ENCODE results near the gene TMEM169. TPM values are rescaled to one million over a fixed set of nuclear protein-coding genes. Genes with fewer than 3 reads are reported as not detected.

Gene TMEM169
- total RNA-seq, 2 experiments from 2014 or later = 0.27 to 0.53 TPM

GRCh38 chr2:216071111-216071851 is 10.4 kb upstream of the TMEM169 start:
- intact Hi-C loops (cut with DNase I, micrococcal nuclease) = loop anchor here in 1 of 2 experiments (5.0 kb wide), 1 partner anchor 36 kb away; the partner anchor contains the start of gene XRCC5
- Mint-ChIP-seq H3K27ac (no peak overlapping the region), H3K4me1 (ENCODE audit: low read depth) (peaks cover 54% of the 10 kb centered on the region), H3K9me3 (no peaks in the 10 kb centered on the region), H3K4me3 (no peak overlapping the region), H3K36me3 (ENCODE audit: low read depth) (peaks cover 47% of the 10 kb centered on the region), H3K27me3 (no peaks in the 10 kb centered on the region)
- no peak for ATAC-seq (ENCODE audit: poor library complexity)
- Histone ChIP-seq H3K4me3 (ENCODE audit: low read length) (no peak overlapping the region), H3K27ac (ENCODE audit: low read depth in 1 of 2, low read length in 2 of 2) (no peak overlapping the region), H3K9me3 (ENCODE audit: control insufficient read depth in 1 of 2, insufficient read depth in 1 of 2, low read length in 2 of 2) (no peaks in the 10 kb centered on the region), H3K4me1 (ENCODE audit: insufficient read depth, low read length) (peaks cover 7% of the 10 kb centered on the region), H3K27me3 (ENCODE audit: control insufficient read depth in 1 of 2, insufficient read depth in 2 of 2, low read length in 2 of 2) (no peaks in the 10 kb centered on the region), H3K36me3 (ENCODE audit: insufficient read depth, low read length) (peaks cover 25% of the 10 kb centered on the region)
- no peak for DNase-seq
- POLR2A ChIA-PET = interaction anchor here (0.5 to 2.0 kb wide), 3 partner anchors 12 to 24 kb away, joined by 3 to 8 read pairs (median 3); no protein-coding TSS in a partner anchor
- no peak for TF ChIP-seq CTCF (IDR thresholded peaks at IDR 0.05)
- CTCF ChIA-PET = interaction anchor here (1.3 kb wide), 1 partner anchor 13 kb away, joined by 4 read pairs; no protein-coding TSS in a partner anchor

GRCh38 chr2:216072473-216072872 is 9.2 kb upstream of the TMEM169 start:
- Histone ChIP-seq H3K27me3 (ENCODE audit: control insufficient read depth in 1 of 2, insufficient read depth in 2 of 2, low read length in 2 of 2) (no peaks in the 10 kb centered on the region), H3K27ac (ENCODE audit: low read depth in 1 of 2, low read length in 2 of 2) (no peak overlapping the region), H3K4me1 (ENCODE audit: insufficient read depth, low read length) (peaks cover 8% of the 10 kb centered on the region), H3K9me3 (ENCODE audit: control insufficient read depth in 1 of 2, insufficient read depth in 1 of 2, low read length in 2 of 2) (no peaks in the 10 kb centered on the region), H3K4me3 (ENCODE audit: low read length) (no peak overlapping the region), H3K36me3 (ENCODE audit: insufficient read depth, low read length) (peaks cover 25% of the 10 kb centered on the region)
- Mint-ChIP-seq H3K4me3 (no peak overlapping the region), H3K9me3 (no peaks in the 10 kb centered on the region), H3K4me1 (ENCODE audit: low read depth) (peaks cover 53% of the 10 kb centered on the region), H3K36me3 (ENCODE audit: low read depth) (peaks cover 40% of the 10 kb centered on the region), H3K27me3 (no peaks in the 10 kb centered on the region), H3K27ac (no peak overlapping the region)
- intact Hi-C loops (cut with DNase I, micrococcal nuclease) = loop anchor here in 1 of 2 experiments (5.0 kb wide), 1 partner anchor 35 kb away; the partner anchor contains the start of gene XRCC5
- no peak for DNase-seq
- no peak for ATAC-seq (ENCODE audit: poor library complexity)
- ChIA-PET CTCF (interaction anchor here (1.2 to 1.4 kb wide), 2 partner anchors 8 to 13 kb away, joined by 3 to 4 read pairs; no protein-coding TSS in a partner anchor), POLR2A (interaction anchor here (1.0 kb wide), 1 partner anchor 81 kb away, joined by 4 read pairs; no protein-coding TSS in a partner anchor)
- no peak for TF ChIP-seq CTCF (IDR thresholded peaks at IDR 0.05)

GRCh38 chr2:216073773-216074172 is 7.9 kb upstream of the TMEM169 start:
- H3K27ac Mint-ChIP-seq = peak overlapping the region; percentile 64
- no peaks in the 10 kb centered on the region for H3K27me3 Mint-ChIP-seq
- Histone ChIP-seq H3K4me1 (ENCODE audit: insufficient read depth, low read length) (peaks cover 5% of the 10 kb centered on the region), H3K9me3 (ENCODE audit: control insufficient read depth in 1 of 2, insufficient read depth in 1 of 2, low read length in 2 of 2) (no peaks in the 10 kb centered on the region), H3K27ac (ENCODE audit: low read depth in 1 of 2, low read length in 2 of 2) (no peak overlapping the region), H3K4me3 (ENCODE audit: low read length) (no peak overlapping the region), H3K36me3 (ENCODE audit: insufficient read depth, low read length) (peaks cover 25% of the 10 kb centered on the region), H3K27me3 (ENCODE audit: control insufficient read depth in 1 of 2, insufficient read depth in 2 of 2, low read length in 2 of 2) (no peaks in the 10 kb centered on the region)
- peaks cover 40% of the 10 kb centered on the region for H3K36me3 Mint-ChIP-seq (ENCODE audit: low read depth)
- ChIA-PET POLR2A (no interaction called here), CTCF (interaction anchor here (1.2 to 1.4 kb wide), 2 partner anchors 10 to 15 kb away, joined by 3 to 4 read pairs; no protein-coding TSS in a partner anchor)
- intact Hi-C loops (cut with DNase I, micrococcal nuclease) = loop anchor here in 1 of 2 experiments (5.0 kb wide), 1 partner anchor 34 kb away; the partner anchor contains the start of gene XRCC5
- peaks cover 47% of the 10 kb centered on the region for H3K4me1 Mint-ChIP-seq (ENCODE audit: low read depth)
- ATAC-seq (ENCODE audit: poor library complexity) = no peak
- DNase-seq = no peak
- H3K9me3 Mint-ChIP-seq = no peaks in the 10 kb centered on the region
- no peak for TF ChIP-seq CTCF (IDR thresholded peaks at IDR 0.05)
- H3K4me3 Mint-ChIP-seq = no peak overlapping the region
